H1 (cell line): ENCODE data around the gene ZYX. TPM values are rescaled to one million over a fixed set of nuclear protein-coding genes. Genes with fewer than 3 reads are reported as not detected.

Source experiments
- CTCF ChIA-PET: fragments of 300-600 bp; sonication (Branson Sonifier 250); formaldehyde crosslinking; loops from one replicate; lab custom pipeline; 2021; ENCODE audit not compliant: partially characterized antibody; lab: Charles Lee
- POLR2A ChIA-PET: fragments of 300-600 bp; sonication (Branson Sonifier 250); formaldehyde crosslinking; loops from one replicate; lab custom pipeline; 2021; ENCODE audit warnings: inconsistent platforms; ENCODE audit not compliant: partially characterized antibody; lab: Charles Lee
- DNase-seq, 2 experiments: peaks; one replicate each; pipeline versions ENCODE4 v3.0.0 to v3.0.0-alpha.2; 2010 to 2022; ENCODE audit warnings: low spot score in 2 of 2, low read depth in 1 of 2, mixed read lengths in 1 of 2
- FAIRE-seq: peaks from 2 replicates; lab custom pipeline; 2011; peaks lifted over from hg19 to GRCh38; lab: Jason Lieb, UNC
- H2AFZ ChIP-seq: 2 replicates; pipeline ENCODE4 v1.8.1; 2012; ENCODE audit warnings: low read length, inconsistent platforms
- H2AK5ac ChIP-seq: 2 replicates; pipeline ENCODE4 v1.6.1; 2013; ENCODE audit warnings: low read depth, low read length
- H2BK120ac ChIP-seq: replicated peaks from 2 replicates; pipeline ENCODE3; 2013; ENCODE audit warnings: low read depth, low read length, inconsistent platforms
- H2BK12ac ChIP-seq: 2 replicates; pipeline ENCODE4 v1.6.1; 2013; ENCODE audit warnings: low read depth, low read length
- H2BK15ac ChIP-seq: 2 replicates; pipeline ENCODE4 v1.6.1; 2013; ENCODE audit warnings: low read length
- H2BK20ac ChIP-seq: 2 replicates; pipeline ENCODE4 v1.6.1; 2013; ENCODE audit warnings: low read length
- H2BK5ac ChIP-seq: 2 replicates; pipeline ENCODE4 v1.6.1; 2013; ENCODE audit warnings: low read depth, low read length
- H3K14ac ChIP-seq: 2 replicates; pipeline ENCODE4 v1.6.1; 2013; ENCODE audit warnings: inconsistent platforms; ENCODE audit not compliant: insufficient read length
- H3K18ac ChIP-seq: 2 replicates; pipeline ENCODE4 v1.6.1; 2013; ENCODE audit warnings: low read length; ENCODE audit errors: extremely low read depth
- H3K23ac ChIP-seq: 2 replicates; pipeline ENCODE4 v1.6.1; 2013; ENCODE audit warnings: inconsistent platforms; ENCODE audit not compliant: insufficient read length
- H3K23me2 ChIP-seq: 2 replicates; pipeline ENCODE4 v1.6.1; 2013; ENCODE audit warnings: low read depth, low read length
- H3K27ac ChIP-seq: 2 replicates; pipeline ENCODE4 v1.6.1; 2011; ENCODE audit warnings: low read depth, low read length, inconsistent platforms
- H3K27me3 ChIP-seq, 4 experiments: replicated peaks in 1 of 4; 1 replicate in 1 of 4; 2 replicates in 3 of 4; pipeline versions ENCODE4 v1.6.1 to v1.8.1; 2011 to 2013; ENCODE audit warnings: low read length in 3 of 4, mild to moderate bottlenecking in 3 of 4, inconsistent platforms in 2 of 4, mixed read lengths in 2 of 4, moderate library complexity in 1 of 4; ENCODE audit not compliant: control insufficient read depth in 3 of 4, insufficient read depth in 3 of 4; ENCODE audit errors: extremely low read depth in 1 of 4
- H3K36me3 ChIP-seq, 4 experiments: 2 replicates each; pipeline versions ENCODE4 v1.6.1 to v1.8.1; 2011 to 2013; ENCODE audit warnings: mild to moderate bottlenecking in 4 of 4, low read length in 3 of 4, moderate library complexity in 2 of 4, control low read depth in 1 of 4, inconsistent platforms in 1 of 4; ENCODE audit not compliant: insufficient read depth in 4 of 4, control insufficient read depth in 2 of 4
- H3K4ac ChIP-seq: replicated peaks from 2 replicates; pipeline ENCODE3; 2013; ENCODE audit warnings: low read length, low read depth, mixed read lengths, inconsistent platforms; ENCODE audit not compliant: insufficient read length
- H3K4me1 ChIP-seq, 4 experiments: replicated peaks in 1 of 4; 1 replicate in 1 of 4; 2 replicates in 3 of 4; pipeline versions ENCODE4 v1.6.1 to v1.8.1; 2011 to 2013; ENCODE audit warnings: low read length in 3 of 4, inconsistent platforms in 2 of 4, mixed read lengths in 1 of 4; ENCODE audit not compliant: insufficient read depth in 4 of 4, control insufficient read depth in 3 of 4
- H3K4me2 ChIP-seq, 2 experiments: 2 replicates each; pipeline versions ENCODE4 v1.6.1 to v1.8.1; 2011 to 2013; ENCODE audit warnings: low read depth in 2 of 2, low read length in 2 of 2, control low read depth in 1 of 2, inconsistent platforms in 1 of 2, mild to moderate bottlenecking in 1 of 2; ENCODE audit not compliant: insufficient read depth in 1 of 2
- H3K4me3 ChIP-seq, 4 experiments: fragments of 200-600, 300-600 bp in 1 of 4; sonication (generic), shearing (Covaris generic), sonication (Bioruptor Twin) in 1 of 4; 2 replicates each; pipeline versions ENCODE4 v1.5.1 to v1.8.1; 2011 to 2016; ENCODE audit warnings: low read length in 4 of 4, low read depth in 3 of 4, control low read depth in 2 of 4, inconsistent platforms in 2 of 4, mild to moderate bottlenecking in 2 of 4, mixed read lengths in 1 of 4, moderate library complexity in 1 of 4; ENCODE audit not compliant: insufficient read depth in 2 of 4; ENCODE audit errors: extremely low read depth in 1 of 4
- H3K56ac ChIP-seq: replicated peaks from 2 replicates; pipeline ENCODE3; 2013; ENCODE audit warnings: low read depth, mild to moderate bottlenecking, mixed read lengths, low read length, inconsistent platforms; ENCODE audit not compliant: insufficient read length
- H3K79me1 ChIP-seq: 2 replicates; pipeline ENCODE4 v1.6.1; 2013; ENCODE audit warnings: low read depth, low read length, control low read depth
- H3K79me2 ChIP-seq, 2 experiments: 2 replicates each; pipeline versions ENCODE4 v1.6.1 to v1.8.1; 2012 to 2013; ENCODE audit warnings: low read length in 2 of 2, mild to moderate bottlenecking in 2 of 2, inconsistent platforms in 1 of 2; ENCODE audit not compliant: insufficient read depth in 2 of 2, control insufficient read depth in 1 of 2
- H3K9ac ChIP-seq, 4 experiments: replicated peaks in 1 of 4; 1 replicate in 1 of 4; 2 replicates in 3 of 4; pipeline versions ENCODE4 v1.6.1 to v1.8.1; 2011 to 2013; ENCODE audit warnings: low read depth in 3 of 4, low read length in 3 of 4, control low read depth in 2 of 4, mild to moderate bottlenecking in 2 of 4, moderate library complexity in 2 of 4, inconsistent platforms in 1 of 4; ENCODE audit errors: extremely low read depth in 1 of 4
- H3K9me3 ChIP-seq, 2 experiments: 2 replicates each; pipeline versions ENCODE4 v1.6.1 to v1.8.1; 2012 to 2013; ENCODE audit warnings: mild to moderate bottlenecking in 2 of 2, moderate library complexity in 2 of 2, control low read depth in 1 of 2, inconsistent platforms in 1 of 2, low read depth in 1 of 2, low read length in 1 of 2, mixed read lengths in 1 of 2; ENCODE audit not compliant: insufficient read depth in 2 of 2
- H4K20me1 ChIP-seq, 2 experiments: replicated peaks in 1 of 2; 2 replicates each; pipeline versions ENCODE3 to v1.8.1; 2011 to 2013; ENCODE audit warnings: inconsistent platforms in 2 of 2, low read length in 2 of 2, mild to moderate bottlenecking in 1 of 2; ENCODE audit not compliant: insufficient read depth in 2 of 2, control insufficient read depth in 1 of 2
- H4K5ac ChIP-seq: 2 replicates; pipeline ENCODE4 v1.6.1; 2013; ENCODE audit warnings: low read length, low read depth, mixed read lengths, inconsistent platforms; ENCODE audit not compliant: insufficient read length
- H4K8ac ChIP-seq: 2 replicates; pipeline ENCODE4 v1.8.0; 2013; ENCODE audit warnings: mild to moderate bottlenecking, moderate library complexity, low read length, inconsistent platforms; ENCODE audit not compliant: insufficient read depth; ENCODE audit errors: extremely low read depth
- H4K91ac ChIP-seq: replicated peaks from 2 replicates; pipeline ENCODE3; 2013; ENCODE audit warnings: low read length, mixed read lengths, inconsistent platforms; ENCODE audit not compliant: insufficient read length
- CBX5 ChIP-seq: fragments of 300-800, 300-1000 bp; sonication (generic); IDR thresholded peaks from 2 replicates; pipeline ENCODE4 v1.7.1; 2016; ENCODE audit warnings: antibody characterized with exemption, low read length, low read depth
- CHD1 ChIP-seq: IDR thresholded peaks from 2 replicates; pipeline ENCODE4 v1.6.1; 2012; ENCODE audit warnings: low read depth, low read length, improper control_type of control experiment
- CHD2 ChIP-seq: IDR thresholded peaks from 2 replicates; pipeline ENCODE4 v1.6.1; 2012; ENCODE audit warnings: low read length, improper control_type of control experiment
- CREB1 ChIP-seq: IDR thresholded peaks from 2 replicates; pipeline ENCODE4 v1.6.1; 2012; ENCODE audit warnings: inconsistent platforms
- GABPA ChIP-seq: IDR thresholded peaks from 2 replicates; pipeline ENCODE4 v1.6.1; 2011; ENCODE audit warnings: mild to moderate bottlenecking, low read length, moderate library complexity, borderline replicate concordance; ENCODE audit not compliant: insufficient read depth
- NANOG ChIP-seq: IDR thresholded peaks from 2 replicates; pipeline ENCODE4 v1.6.1; 2011; ENCODE audit warnings: low read length, low read depth, mild to moderate bottlenecking, inconsistent platforms; ENCODE audit not compliant: insufficient read depth, poor library complexity, severe bottlenecking
- NRF1 ChIP-seq: IDR thresholded peaks from 2 replicates; pipeline ENCODE4 v1.6.1; 2011; ENCODE audit warnings: mild to moderate bottlenecking, low read depth, low read length, improper control_type of control experiment
- POU5F1 ChIP-seq: IDR thresholded peaks from 2 replicates; pipeline ENCODE4 v1.6.1; 2011; ENCODE audit warnings: low read depth, mild to moderate bottlenecking, low read length, moderate library complexity
- RXRA ChIP-seq: IDR thresholded peaks from 2 replicates; pipeline ENCODE4 v1.6.1; 2011; ENCODE audit warnings: low read depth, mild to moderate bottlenecking, low read length, moderate library complexity; ENCODE audit not compliant: insufficient read depth
- SAP30 ChIP-seq: fragments of 300-600 bp; sonication (generic); IDR thresholded peaks from 2 replicates; pipeline ENCODE4 v1.7.1; 2012; ENCODE audit warnings: low read length, moderate library complexity, mild to moderate bottlenecking, inconsistent platforms; ENCODE audit not compliant: insufficient read depth, insufficient replicate concordance
- SIRT6 ChIP-seq: IDR thresholded peaks from one replicate; pipeline ENCODE4 v1.7.1; 2012; ENCODE audit warnings: low read length, inconsistent platforms
- SIX5 ChIP-seq: IDR thresholded peaks from 2 replicates; pipeline ENCODE4 v1.6.1; 2011; ENCODE audit warnings: mild to moderate bottlenecking, low read depth, low read length
- WGBS, 2 experiments: shearing (Covaris generic) in 1 of 2; methylation state at CpG; one replicate each; pipeline versions ENCODE4 v1.1.6 to v1.1.7; 2013 to 2015; ENCODE audit warnings: low lambda C conversion rate in 2 of 2, mixed read lengths in 2 of 2, inconsistent platforms in 1 of 2, low coverage in 1 of 2, missing lambda C conversion rate in 1 of 2; ENCODE audit not compliant: insufficient replicate concordance in 2 of 2, insufficient coverage in 1 of 2, insufficient read length in 1 of 2; ENCODE audit errors: extremely low coverage in 1 of 2, missing lambda C conversion rate in 1 of 2; 5-methylcytosine and 5-hydroxymethylcytosine counted together
- polyA plus RNA-seq, 7 experiments: library from polyadenylated mRNA; depleted of rRNA in 3 of 7; stranded (reverse) in 5 of 7; unstranded in 2 of 7; fragments of >200 nt in 5 of 7; fragments of 200-250 nt in 2 of 7; gene quantifications; 1 replicate in 5 of 7; 2 replicates in 1 of 7; 4 replicates in 1 of 7; pipeline versions ENCODE4 v1.2.1 to v1.2.3, GENCODE V29; 2011 to 2013; ENCODE audit warnings: missing spikeins in 2 of 7, mixed read lengths in 2 of 7
- total RNA-seq: library from RNA; stranded (reverse); fragmentation: NEBNext Ultra II Directional; extraction: Animal tissue kit (Norgen Biotek cat#: 25700); gene quantifications from 2 replicates; pipeline ENCODE4 v1.2.1, GENCODE V29; 2021

ZYX gene
- total and polyA plus RNA-seq, 2 of the 8 experiments (the other 6 are each of a cell fraction or from before 2014, with no cell fraction given) = 40.6 to 159 TPM

DNA sequence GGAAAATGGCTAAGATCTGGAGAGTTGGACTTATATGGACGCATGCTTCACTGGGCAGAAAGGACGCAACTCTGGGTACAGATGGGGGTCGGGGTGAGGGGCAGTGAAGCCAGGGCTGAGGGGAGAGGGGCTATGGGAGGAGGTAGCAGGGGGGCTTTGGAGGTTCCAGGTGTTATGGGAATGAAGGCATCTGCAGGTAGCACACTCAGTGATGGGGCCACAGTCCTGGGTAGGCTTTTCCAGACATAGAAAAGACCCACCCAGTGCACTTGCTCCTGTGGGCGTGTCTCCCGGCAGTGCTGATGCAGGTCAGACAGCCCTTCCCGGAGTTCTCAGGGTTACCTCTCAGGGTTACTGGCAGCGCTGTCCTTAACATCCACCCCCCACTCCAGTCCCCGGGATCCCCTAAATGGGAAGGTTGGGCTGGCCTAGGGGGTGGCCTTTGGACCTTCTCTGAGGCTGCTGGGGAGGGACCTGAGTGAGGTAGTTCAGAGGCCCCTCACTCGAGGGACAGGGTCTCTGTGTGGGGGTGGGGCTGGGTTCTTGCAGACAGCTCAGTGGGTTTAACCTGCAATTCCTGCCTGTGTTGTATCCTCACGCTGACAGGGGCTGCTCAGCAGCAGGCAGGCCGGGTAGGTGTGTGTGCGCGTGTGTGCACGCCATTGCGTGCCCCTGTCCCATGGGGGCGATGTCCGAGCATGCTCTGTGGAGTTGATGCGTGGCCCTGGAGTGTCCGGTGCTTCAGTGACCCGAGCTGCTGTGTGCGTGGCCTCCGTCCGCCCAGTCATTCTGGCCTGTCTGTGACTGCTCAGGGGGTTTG is 6.2 kb downstream of the ZYX start:
- Histone ChIP-seq H3K79me2 (peaks cover 3 to 38% of the 10 kb centered on the region in 2 experiments; a peak in 3 of 4 replicates), H2BK20ac (no peak overlapping the region), H3K27me3 (no peaks in the 10 kb centered on the region), H3K4ac (peak overlapping the region; percentile 54), H3K4me3 (no peak overlapping the region), H4K91ac (no peak overlapping the region), H3K14ac (no peak overlapping the region), H3K27ac (peak overlapping the region; percentile 39; the same call in 1 of the 2 replicates), H4K5ac (no peak overlapping the region), H3K23me2 (peaks cover 5% of the 10 kb centered on the region; the same call in 1 of the 2 replicates), H2BK15ac (no peak overlapping the region), H3K36me3 (peaks cover 22 to 77% (median 48%) of the 10 kb centered on the region in 4 experiments), H3K9me3 (no peaks in the 10 kb centered on the region), H2AK5ac (no peak overlapping the region), H2BK12ac (0 out of 2 replicates have a peak overlapping the region, but pooled peaks have one; percentile 39), H3K4me1 (peaks cover 2 to 15% (median 4%) of the 10 kb centered on the region in 4 experiments; a peak in 6 of 7 replicates), H3K56ac (no peak overlapping the region), H4K8ac (no peak overlapping the region), H3K4me2 (no peak overlapping the region), H2BK5ac (peak overlapping the region; percentile 78; the same call in 1 of the 2 replicates), H3K18ac (no peak overlapping the region), H2BK120ac (no peak overlapping the region), H3K23ac (no peak overlapping the region), H3K9ac (no peak overlapping the region), H4K20me1 (peaks cover 49 to 64% of the 10 kb centered on the region in 2 experiments), H3K79me1 (peaks cover 29% of the 10 kb centered on the region), H2AFZ (no peak overlapping the region)
- ChIA-PET CTCF (interaction anchor here (0.6 to 23.5 kb wide), 24 partner anchors 10 to 128 kb away, joined by 3 to 359 read pairs (median 5); partner anchors contain the start of genes CLCN1, EPHA1 and ZYX), POLR2A (interaction anchor here (0.6 to 25.2 kb wide), 12 partner anchors 9 to 114 kb away, joined by 3 to 518 read pairs (median 10); partner anchors contain the start of genes EPHA1, FAM131B and ZYX)
- FAIRE-seq (no peak), DNase-seq (peak in 1 of 2 experiments; percentile 62)
- 84% methylated on average over 23 of the region's 23 CpGs; no CpG with 5 or more reads in 1 of the 2 experiments for WGBS, 2 experiments
- TF ChIP-seq SIRT6 (peak; percentile 67), NANOG (no peak), CREB1 (peak; percentile 49; the same call in 1 of the 2 replicates), CHD1 (no peak), RXRA (no peak), NRF1 (no peak), SIX5 (no peak), POU5F1 (no peak), CBX5 (no peak), CHD2 (no peak), GABPA (no peak), SAP30 (no peak)
